ENCODE measurements around the gene TAF11L5.
A peak's percentile ranks its signal among the peaks of the same experiment; 100 is the strongest.
"Not testable (repeated sequence)": the region's sequence is repeated elsewhere in the genome, so short reads cannot be mapped to it uniquely, and the experiment has no call there.

TAF11L5 gene
- total RNA-seq = 0 reads per million in 4 donors

DNA sequence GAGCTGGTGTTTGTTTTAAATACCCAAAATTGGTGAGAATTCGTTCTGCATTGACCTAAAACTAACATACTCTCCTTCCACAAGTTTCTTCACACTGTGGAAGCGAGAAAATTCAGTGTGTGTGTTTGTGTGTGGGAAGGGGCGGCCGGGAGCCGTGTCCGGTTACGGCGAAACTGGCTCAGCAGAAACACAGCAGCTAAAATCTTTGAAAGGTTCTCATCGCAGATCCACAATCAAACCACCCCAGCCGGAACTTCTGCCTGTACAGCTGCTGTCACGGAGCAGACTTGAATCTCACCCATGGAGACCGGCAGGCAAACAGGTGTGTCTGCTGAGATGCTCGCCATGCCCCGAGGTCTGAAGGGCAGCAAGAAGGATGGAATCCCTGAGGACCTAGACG, at the start of gene TAF11L5:
TAF11L5 (plus strand) TSS at position 301 of the 400 bp plus-strand sequence.
- not testable (repeated sequence) for DNase-seq

DNA sequence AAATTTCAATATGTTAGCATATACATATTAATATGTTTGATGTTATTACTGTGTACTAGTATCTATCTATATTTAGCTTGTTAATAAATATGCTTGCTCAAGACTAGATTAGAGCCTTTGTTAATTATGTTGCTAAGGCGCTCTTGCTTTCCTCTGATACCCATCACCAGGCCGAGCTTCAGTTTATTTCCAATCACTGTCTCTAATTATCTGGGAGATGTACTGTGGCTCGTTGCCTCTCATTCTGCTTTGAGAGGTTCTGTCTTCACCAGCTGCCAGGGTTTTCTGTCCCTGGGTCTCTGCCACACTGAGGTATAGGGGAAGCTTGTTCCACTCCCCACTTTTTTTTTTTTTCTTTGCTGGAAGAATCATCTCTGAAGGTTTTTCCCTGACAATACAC, 48.0 kb upstream of the TAF11L5 start:
- no peak for DNase-seq

DNA sequence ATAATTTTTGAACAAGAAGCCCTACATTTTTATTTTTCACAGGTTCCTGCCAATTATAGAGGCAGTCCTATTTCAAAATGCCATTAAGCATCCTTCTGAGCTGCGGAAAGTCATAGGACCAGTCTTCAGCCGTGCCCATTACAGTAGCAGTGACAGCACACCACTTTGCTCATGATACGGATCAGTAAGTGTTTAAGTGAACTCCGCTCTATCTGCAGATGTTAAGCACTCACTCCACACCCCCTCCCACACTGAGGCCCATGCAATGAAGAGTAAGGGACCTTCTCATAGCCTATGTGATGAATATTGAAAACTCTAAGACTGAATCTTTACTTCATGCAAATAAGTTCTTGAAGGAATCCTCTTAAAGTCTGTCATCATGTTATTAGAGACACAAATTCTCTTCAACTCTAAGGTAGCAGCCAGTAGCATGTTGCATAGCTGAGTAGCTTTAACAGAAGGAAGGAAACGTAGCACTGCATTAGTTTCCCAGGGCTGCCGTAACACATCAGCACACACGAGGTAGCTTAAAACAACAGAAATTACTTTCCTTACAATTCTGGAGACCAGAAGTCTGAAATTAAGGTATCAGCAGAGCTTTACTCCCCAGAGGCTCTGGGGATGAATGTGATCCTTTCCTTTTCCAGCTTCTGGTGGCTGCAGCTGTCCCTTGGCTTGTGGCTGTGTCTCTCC, 47.3 kb upstream of the TAF11L5 start:
- no peak for DNase-seq

DNA sequence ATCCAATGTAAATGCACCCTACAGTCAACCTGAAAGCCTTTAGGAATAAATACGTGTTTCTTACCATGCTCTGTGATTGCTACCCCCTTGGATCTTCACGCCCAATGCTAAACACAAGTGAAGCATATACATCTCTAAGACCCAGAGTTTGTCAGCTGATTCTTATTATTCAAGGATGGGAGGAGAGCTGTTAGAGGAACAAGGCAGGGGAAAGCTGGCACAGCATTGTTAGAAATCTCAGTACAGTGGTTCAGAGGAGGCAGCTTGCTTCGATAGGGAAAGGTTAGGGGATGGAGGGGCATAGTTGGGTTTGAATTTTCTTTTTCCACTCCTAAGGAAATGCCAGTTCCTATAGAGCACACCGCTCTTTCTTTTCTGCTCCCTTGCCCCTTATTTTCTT, 43.7 kb upstream of the TAF11L5 start:
- DNase-seq = no peak

DNA sequence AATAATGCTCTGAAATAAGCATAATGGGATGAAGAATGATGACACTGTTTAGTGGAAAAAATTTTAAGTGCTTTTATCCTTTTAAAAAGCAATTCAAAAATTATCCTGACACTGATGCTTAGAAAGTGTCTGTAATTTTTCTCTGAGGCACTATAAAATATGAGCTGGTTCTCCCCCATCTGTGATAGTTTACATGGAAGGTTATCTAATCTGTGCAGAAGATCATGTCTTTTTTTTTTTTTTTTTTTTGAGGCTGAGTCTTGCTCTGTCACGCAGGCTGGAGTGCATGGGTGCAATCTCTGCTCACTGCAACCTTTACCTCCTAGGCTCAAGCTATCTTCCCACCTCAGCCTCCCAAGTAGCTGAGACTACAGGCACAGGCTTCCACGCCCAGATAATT, 42.2 kb upstream of the TAF11L5 start:
- no peak for DNase-seq

DNA sequence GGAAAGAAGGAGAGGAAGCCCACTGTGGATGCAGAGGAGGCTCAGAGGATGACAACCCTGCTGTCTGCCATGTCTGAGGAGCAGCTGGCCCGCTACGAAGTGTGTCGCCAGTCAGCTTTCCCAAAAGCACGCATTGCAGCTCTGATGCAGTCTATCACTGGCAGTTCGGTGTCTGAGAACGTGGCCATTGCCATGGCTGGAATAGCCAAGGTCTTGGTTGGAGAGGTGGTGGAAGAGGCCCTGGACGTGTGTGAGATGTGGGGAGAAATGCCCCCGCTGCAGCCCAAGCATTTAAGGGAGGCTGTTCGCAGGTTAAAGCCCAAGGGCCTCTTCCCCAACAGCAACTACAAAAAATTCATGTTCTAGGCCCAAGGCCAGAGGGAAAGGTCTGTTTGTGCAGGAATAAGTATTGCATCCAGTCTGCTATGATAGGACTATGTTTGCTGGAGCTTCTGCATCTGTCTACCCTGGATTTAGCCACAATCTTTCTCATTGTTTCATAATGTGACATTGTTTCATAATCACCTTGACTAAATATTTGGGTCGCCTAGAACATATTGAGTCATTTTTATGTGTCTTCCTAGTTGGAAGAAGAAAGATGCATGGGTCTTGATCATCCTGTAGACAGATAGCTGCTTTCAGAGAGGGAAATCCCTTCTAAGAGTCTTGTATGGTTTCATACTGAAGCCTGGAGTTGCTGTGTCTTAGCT, 38.4 kb upstream of the TAF11L5 start:
- not testable (repeated sequence) for DNase-seq

DNA sequence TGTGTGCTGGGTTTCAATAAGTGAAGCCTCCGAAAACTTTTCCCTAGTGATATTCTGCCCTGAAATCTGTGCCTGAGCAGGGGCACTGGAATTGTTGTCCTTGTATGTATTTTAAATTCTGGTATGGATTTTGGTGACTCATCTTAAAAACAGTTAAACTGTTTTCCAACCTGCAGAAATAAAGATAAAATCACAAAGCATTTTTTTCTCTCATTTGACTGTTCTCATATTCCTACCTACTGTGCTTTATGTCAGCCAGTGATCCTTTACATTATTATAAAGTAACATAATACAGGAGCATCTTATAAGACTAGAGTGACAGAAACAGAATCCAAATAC, 37.9 kb upstream of the TAF11L5 start:
- no peak for DNase-seq

DNA sequence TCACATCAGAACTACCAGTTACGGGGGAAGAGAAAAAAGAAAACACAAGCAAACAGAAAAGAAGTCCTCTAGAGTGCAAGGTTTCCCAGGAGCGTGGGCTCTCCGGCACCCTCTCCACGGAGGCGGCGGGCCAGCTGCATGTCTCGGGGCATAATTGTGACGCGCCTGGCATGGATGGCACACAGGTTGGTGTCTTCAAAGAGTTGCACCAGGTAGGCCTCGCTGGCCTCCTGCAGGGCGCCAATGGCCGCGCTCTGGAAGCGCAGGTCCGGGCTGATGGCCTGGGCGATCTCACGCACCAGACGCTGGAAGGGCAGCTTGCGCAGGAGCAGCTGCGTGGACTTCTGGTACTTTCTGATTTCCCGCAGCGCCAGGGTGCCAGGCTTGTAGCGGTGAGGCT, 33.8 kb upstream of the TAF11L5 start:
- not testable (repeated sequence) for DNase-seq

DNA sequence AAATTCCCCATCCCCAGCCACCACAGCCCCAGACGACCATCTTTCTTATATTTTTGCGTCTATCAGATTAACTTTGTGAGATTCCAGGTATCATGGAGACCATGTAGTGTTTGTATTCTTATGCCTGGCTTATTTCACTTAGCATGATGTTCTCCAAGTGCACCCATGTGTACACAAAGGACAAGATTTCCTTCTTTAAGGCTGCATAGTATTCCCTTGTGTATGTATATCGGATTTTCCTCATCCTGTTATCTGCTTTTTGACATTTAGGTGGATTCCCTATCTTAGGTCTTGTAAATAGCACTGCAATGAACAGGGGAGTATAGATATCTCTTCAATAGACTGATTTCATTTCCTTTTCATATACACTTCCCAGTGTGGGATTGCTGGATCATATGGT, 32.3 kb upstream of the TAF11L5 start:
- no peak for DNase-seq

DNA sequence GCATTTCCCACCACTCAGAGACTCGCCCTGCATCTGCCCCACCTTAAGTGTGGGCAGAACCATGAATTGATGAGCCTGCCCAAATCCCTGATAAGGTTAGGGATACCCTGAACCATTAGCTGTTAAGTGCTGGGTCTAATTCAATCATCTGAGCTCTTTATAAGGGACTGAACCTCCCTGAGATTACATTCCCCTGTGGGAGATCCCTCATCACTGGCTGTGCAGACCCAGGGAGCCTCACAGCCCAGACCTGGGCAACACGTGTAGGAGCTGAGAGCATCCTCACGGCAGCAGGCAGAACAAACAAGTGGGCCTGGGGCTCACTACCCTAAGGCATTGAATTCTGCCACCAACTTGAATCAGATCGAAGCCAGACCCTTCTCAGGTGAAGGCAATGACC, 27.6 kb upstream of the TAF11L5 start:
- DNase-seq = no peak

DNA sequence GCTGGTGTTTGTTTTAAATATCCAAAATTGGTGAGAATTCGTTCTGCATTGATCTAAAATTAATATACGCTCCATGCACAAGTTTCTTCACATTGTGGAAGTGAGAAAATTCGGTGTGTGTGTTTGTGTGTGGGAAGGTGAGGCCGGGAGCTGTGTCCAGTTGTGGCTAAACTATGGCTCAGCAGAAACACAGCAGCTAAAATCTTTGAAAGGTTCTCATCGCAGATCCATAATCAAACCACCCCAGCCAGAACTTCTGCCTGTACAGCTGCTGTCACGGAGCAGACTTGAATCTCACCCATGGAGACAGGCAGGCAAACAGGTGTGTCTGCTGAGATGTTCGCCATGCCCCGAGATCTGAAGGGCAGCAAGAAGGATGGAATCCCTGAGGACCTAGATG, 27.1 kb upstream of the TAF11L5 start, which contains the start of gene TAF11L2:
TAF11L2 (plus strand) TSS at position 301 of the 400 bp plus-strand sequence.
- DNase-seq = not testable (repeated sequence)

DNA sequence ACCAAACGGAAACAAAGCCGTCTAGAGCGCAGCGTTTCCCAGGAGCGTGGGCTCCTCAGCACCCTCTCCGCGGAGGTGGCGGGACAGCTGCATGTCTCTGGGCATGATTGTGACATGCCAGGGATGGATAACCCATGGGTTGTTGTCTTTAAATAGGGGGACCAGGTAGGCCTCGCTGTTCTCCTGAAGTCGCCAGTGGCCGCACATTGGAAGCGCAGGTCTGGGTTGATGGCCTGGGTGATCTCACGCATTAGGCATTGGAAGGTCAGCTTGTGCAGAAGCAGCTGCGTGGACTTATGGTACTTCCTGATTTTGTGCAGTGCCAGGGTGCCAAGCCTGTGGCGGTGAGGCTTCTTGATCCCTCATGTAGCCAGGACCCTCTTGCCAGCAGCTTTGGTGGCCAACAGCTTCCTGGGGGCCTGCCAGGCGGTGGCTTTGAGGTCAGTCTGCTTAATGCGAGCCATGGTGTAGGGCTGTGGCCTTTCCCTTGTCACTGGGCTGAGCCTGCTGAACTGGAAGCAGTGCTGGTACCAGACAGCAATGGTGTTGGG, 13.2 kb upstream of the TAF11L5 start:
- no peak for DNase-seq

DNA sequence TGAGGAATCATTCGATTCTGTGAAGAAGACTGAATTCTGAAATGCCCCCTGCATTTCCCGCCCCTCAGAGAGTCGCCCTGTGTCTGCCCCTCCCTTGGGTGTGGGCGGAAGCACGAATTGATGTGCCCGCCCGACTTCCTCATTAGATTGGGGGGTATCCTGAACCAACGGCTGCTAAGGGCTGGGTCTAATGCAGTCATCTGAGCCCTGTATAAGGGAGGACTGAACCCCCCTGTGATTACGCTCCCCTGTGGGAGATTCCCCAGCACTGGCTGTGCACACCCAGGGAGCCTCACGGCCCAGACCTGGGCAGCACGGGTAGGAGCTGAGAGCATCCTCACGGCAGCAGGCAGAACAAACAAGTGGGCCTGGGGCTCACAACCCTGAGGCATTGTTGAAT, 7.5 kb upstream of the TAF11L5 start:
- DNase-seq = peak in 2 of 5 donors; percentile 2 to 16

DNA sequence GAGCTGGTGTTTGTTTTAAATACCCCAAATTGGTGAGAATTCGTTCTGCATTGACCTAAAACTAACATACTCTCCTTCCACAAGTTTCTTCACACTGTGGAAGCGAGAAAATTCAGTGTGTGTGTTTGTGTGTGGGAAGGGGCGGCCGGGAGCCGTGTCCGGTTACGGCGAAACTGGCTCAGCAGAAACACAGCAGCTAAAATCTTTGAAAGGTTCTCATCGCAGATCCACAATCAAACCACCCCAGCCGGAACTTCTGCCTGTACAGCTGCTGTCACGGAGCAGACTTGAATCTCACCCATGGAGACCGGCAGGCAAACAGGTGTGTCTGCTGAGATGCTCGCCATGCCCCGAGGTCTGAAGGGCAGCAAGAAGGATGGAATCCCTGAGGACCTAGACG, 7.0 kb upstream of the TAF11L5 start, which contains the start of gene TAF11L3:
TAF11L3 (plus strand) TSS at position 301 of the 400 bp plus-strand sequence.
- DNase-seq = not testable (repeated sequence)

DNA sequence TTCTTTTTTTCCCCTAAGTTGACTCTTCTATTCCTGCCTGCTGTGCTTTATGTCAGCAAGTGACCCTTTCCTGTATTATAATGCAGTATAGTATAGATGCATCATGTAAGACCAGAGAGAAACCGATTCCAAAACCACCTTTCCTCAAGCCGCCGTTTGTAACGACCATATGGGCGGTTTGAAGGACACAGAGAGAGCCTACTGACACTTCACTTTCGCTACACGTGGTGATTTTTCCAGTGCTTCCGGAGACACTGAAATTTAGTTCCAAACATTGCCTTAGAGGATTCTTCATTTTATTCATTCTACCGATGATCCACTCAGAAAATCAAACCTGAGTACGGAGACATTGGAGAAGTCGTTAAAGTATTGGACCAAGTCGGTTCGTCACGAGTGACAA, 5.5 kb upstream of the TAF11L5 start:
- DNase-seq = not testable (repeated sequence)

DNA sequence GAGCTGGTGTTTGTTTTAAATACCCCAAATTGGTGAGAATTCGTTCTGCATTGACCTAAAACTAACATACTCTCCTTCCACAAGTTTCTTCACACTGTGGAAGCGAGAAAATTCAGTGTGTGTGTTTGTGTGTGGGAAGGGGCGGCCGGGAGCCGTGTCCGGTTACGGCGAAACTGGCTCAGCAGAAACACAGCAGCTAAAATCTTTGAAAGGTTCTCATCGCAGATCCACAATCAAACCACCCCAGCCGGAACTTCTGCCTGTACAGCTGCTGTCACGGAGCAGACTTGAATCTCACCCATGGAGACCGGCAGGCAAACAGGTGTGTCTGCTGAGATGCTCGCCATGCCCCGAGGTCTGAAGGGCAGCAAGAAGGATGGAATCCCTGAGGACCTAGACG, 3.5 kb upstream of the TAF11L5 start, which contains the start of gene TAF11L4:
TAF11L4 (plus strand) TSS at position 301 of the 400 bp plus-strand sequence.
- DNase-seq = not testable (repeated sequence)

DNA sequence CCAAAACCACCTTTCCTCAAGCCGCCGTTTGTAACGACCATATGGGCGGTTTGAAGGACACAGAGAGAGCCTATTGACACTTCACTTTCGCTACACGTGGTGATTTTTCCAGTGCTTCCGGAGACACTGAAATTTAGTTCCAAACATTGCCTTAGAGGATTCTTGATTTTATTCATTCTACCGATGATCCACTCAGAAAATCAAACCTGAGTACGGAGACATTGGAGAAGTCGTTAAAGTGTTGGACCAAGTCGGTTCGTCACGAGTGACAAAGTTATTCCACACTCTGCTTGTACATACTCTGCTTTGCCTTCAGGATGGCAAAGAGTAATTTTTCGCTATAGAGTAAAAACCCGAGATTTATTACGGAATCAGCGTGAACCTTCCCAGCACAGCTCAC, 1.5 kb downstream of the TAF11L5 start:
- peak in 2 of 5 donors; percentile 5 to 16 for DNase-seq

DNA sequence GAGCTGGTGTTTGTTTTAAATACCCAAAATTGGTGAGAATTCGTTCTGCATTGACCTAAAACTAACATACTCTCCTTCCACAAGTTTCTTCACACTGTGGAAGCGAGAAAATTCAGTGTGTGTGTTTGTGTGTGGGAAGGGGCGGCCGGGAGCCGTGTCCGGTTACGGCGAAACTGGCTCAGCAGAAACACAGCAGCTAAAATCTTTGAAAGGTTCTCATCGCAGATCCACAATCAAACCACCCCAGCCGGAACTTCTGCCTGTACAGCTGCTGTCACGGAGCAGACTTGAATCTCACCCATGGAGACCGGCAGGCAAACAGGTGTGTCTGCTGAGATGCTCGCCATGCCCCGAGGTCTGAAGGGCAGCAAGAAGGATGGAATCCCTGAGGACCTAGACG, 3.3 kb downstream of the TAF11L5 start, which contains the start of gene TAF11L6:
TAF11L6 (plus strand) TSS at position 301 of the 400 bp plus-strand sequence.
- not testable (repeated sequence) for DNase-seq

Data from T-helper 1 cell (primary cell).